Activated CD4-positive, alpha-beta T cell treated with anti-CD3 and anti-CD28 coated beads, Interleukin-2, amount 10 ng/mL, durations not matched to agents 24 days and 14 days (primary cell): Measurements from ENCODE around the gene OCA2. TPM values are rescaled to one million over a fixed set of nuclear protein-coding genes. Genes with fewer than 3 reads are reported as not detected.

ENCODE experiments used
- DNase-seq: peaks from one replicate; pipeline ENCODE4 v3.0.0; 2022
- H3K27ac Mint-ChIP-seq: one replicate; pipeline ENCODE4 v1.8.0; 2022; ENCODE audit warnings: mild to moderate bottlenecking, mixed read lengths
- H3K27me3 Mint-ChIP-seq: one replicate; pipeline ENCODE4 v1.8.0; 2022; ENCODE audit warnings: mixed read lengths
- H3K36me3 Mint-ChIP-seq: one replicate; pipeline ENCODE4 v1.8.0; 2022; ENCODE audit warnings: low read depth, mild to moderate bottlenecking, mixed read lengths
- H3K4me1 Mint-ChIP-seq: one replicate; pipeline ENCODE4 v1.8.0; 2021; ENCODE audit warnings: mixed read lengths
- H3K4me3 Mint-ChIP-seq: one replicate; pipeline ENCODE4 v1.8.0; 2022; ENCODE audit warnings: mild to moderate bottlenecking, moderate library complexity, mixed read lengths
- H3K9me3 Mint-ChIP-seq: one replicate; pipeline ENCODE4 v1.8.0; 2021; ENCODE audit warnings: mixed read lengths
- intact Hi-C: fragments of 100-400 bp; cut with micrococcal nuclease; formaldehyde crosslinking; loops from one replicate; pipeline ENCODE4 v1.15.1; 2023
- total RNA-seq: library from RNA; stranded (reverse); gene quantifications from 2 replicates; pipeline ENCODE4 v1.2.3, GENCODE V29; 2022

OCA2 gene
- total RNA-seq, 1 donor from 2014 or later, result not detected

DNA sequence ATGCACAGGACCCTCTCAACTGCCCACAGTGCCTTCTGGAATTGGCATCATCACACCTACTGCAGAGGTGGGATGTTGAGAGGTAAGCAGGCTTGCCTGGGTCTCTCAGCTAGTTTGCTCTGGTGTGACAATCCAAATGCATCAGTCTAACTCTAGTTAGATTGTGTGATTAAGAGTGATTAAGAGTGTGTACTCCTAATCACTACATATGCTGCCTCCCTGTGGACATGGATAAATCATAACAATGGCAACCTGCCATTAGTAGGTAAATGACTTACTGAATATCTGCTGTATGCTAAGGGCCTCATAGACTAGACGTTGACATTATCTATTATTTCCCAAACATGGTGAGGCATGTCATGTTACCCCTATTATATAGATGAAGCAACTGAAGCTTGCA, 342.1 kb downstream of the OCA2 start:
- H3K27ac Mint-ChIP-seq, result no peak overlapping the region
- H3K36me3 Mint-ChIP-seq, result no peaks in the 10 kb centered on the region
- DNase-seq, result peak; percentile 22
- no peak overlapping the region for H3K4me3 Mint-ChIP-seq
- H3K9me3 Mint-ChIP-seq, result no peaks in the 10 kb centered on the region
- intact Hi-C loops, result no loop called here
- H3K27me3 Mint-ChIP-seq, result no peaks in the 10 kb centered on the region
- H3K4me1 Mint-ChIP-seq, result no peaks in the 10 kb centered on the region

DNA sequence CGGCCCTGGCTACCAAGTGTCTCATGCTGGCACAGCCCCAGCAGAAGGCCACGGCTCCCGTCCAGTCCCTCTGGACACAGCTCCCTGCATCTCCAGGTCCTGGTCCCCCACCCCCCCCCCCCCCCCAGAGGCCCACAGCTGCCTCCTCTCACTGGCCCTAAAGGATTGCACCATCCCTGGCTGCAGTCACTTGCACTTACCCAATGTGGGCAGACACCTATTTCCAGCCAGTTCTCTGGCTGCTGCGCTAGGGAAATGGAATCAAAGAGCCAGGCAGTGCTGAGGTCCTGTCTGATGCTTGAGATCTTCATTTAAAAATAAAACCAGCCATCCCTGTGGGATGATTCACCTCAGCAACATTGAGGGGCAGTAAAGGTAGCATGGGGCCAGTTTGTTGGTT, 346.4 kb downstream of the OCA2 start:
- Mint-ChIP-seq H3K9me3 (no peaks in the 10 kb centered on the region), H3K36me3 (no peaks in the 10 kb centered on the region), H3K4me1 (no peaks in the 10 kb centered on the region), H3K4me3 (no peak overlapping the region), H3K27me3 (no peaks in the 10 kb centered on the region), H3K27ac (no peak overlapping the region)
- peak; percentile 8 for DNase-seq
- intact Hi-C loops, result no loop called here

DNA sequence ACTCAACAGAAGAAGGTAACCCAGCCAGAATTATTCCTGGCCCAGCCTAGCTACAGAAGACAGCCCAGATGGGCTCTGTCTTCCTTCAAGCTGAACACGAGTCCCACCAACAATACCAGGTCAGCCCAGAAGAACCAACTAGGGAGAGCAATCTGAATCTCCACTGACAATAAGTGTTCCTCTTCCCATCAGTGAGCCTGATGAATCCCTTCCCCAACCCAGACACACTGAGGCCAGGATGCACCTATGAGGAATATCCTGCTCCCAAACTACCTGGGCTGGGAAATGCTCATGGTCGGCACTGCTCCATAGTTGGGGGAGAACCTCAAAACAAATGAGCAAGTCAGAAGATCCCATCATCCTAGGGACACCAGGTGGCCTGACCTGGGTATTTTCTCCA, 351.1 kb downstream of the OCA2 start:
- intact Hi-C loops, result no loop called here
- Mint-ChIP-seq H3K9me3 (peaks cover 8% of the 10 kb centered on the region), H3K36me3 (no peaks in the 10 kb centered on the region), H3K4me3 (no peak overlapping the region), H3K27ac (no peak overlapping the region), H3K27me3 (no peaks in the 10 kb centered on the region), H3K4me1 (no peaks in the 10 kb centered on the region)
- no peak for DNase-seq

DNA sequence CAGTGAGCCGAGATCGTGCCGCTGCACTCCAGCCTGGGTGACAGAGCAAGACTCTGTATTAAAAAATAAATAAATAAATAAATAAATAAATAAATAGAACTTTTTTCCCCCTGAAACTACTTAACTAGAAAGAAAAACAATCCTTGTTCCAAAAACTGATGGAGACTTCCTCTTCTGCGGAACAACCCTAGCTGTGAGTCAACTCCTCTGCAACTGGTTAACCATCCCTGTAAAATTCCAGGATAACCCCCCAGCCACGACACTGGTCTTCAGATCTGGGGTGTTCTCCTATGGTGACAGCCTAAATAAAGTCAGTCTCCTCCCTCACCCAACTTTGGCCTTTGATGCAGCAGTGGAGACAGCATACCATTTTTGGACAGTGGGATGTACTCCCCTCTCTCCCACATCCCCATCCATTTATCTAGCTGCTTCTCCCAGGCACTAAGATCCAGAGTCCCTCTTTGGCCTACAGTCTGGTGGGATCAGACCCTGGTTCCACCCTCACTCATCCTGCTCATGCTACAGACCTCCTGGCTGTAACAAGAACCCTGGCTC, 352.6 kb downstream of the OCA2 start:
- Mint-ChIP-seq H3K9me3 (peaks cover 8% of the 10 kb centered on the region), H3K27me3 (no peaks in the 10 kb centered on the region), H3K27ac (no peak overlapping the region), H3K4me3 (no peak overlapping the region), H3K36me3 (no peaks in the 10 kb centered on the region), H3K4me1 (no peaks in the 10 kb centered on the region)
- no peak for DNase-seq
- intact Hi-C loops, result no loop called here

DNA sequence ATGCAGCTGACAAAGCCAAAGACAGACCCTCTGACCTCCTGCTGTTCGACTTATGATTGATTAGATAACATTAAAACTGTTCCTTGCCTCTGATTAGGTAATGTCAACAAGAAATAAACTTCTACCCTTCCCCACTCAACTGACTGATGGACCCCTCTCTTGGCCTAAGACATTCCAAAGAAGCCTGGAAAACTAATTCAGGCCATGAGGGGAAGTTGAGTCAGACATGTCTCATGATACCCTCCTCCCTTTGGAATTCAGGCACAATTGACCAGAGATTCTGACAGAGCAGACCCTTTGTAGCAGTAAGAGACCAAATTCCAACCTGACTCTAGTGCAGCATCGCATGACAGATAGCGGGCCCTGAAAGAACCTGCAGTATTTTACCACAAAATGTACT, 354.5 kb downstream of the OCA2 start:
- Mint-ChIP-seq H3K9me3 (peaks cover 15% of the 10 kb centered on the region), H3K4me1 (no peaks in the 10 kb centered on the region), H3K27me3 (no peaks in the 10 kb centered on the region), H3K27ac (no peak overlapping the region), H3K36me3 (no peaks in the 10 kb centered on the region), H3K4me3 (no peak overlapping the region)
- no peak for DNase-seq
- intact Hi-C loops, result no loop called here

DNA sequence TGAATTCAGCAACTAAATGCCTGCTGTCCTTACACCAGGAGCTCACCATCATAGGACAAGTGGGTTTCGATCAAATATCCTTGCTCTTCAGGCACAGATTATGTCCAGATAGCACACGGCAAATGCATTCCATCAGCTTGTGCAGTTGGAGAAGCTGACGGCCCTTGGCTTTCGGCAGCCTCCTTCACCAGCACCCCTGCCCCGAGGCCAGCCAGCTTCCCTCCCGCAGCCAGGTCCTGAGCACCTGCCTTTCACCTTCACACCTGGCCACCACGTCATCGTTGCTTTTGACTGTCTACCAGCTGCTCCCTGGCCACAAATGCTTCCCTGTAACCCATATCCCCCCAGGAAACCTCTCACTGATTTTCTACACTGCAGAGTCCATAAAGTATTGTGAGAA, 355.5 kb downstream of the OCA2 start:
- no peaks in the 10 kb centered on the region for H3K27me3 Mint-ChIP-seq
- peaks cover 17% of the 10 kb centered on the region for H3K9me3 Mint-ChIP-seq
- intact Hi-C loops, result no loop called here

DNA sequence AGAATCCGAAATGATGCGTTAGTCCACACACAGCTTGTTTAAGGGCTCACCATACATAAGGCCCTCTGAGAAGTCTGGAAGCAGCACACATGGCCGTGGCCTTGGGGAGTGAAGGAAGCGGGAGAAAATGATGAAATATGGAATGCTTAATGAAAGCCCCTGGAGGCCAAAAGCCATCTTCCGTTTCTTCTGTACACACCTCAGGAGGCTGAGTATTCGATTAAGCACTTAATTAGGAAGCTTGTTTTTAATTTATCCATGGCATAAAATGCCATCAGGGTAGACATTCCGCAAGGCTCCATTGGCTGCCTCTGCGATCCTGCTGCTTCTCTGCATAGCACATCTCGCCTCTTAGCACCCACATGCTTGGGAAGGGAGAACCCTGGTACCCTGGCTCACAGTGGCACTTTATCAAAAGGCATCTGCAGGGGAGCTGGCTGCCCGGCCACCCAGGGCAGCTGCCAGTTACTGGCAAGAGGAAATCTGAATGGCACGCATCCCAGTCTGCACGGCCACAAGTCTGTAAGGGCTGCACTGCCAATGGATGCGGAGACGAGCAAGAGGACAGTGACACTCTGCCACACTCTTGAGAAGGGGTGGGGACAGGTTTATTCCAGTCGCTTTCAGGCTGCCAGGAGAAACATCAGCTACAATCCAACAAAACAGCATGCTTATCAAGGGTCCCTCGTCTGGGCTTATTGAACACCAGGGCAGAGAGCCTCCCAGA, 356.2 kb downstream of the OCA2 start:
- Mint-ChIP-seq H3K27me3 (no peaks in the 10 kb centered on the region), H3K27ac (no peak overlapping the region), H3K36me3 (no peaks in the 10 kb centered on the region), H3K9me3 (peaks cover 17% of the 10 kb centered on the region), H3K4me1 (no peaks in the 10 kb centered on the region), H3K4me3 (no peak overlapping the region)
- no peak for DNase-seq
- intact Hi-C loops, result no loop called here

More for the DNA sequence above, 355.5 kb downstream of the OCA2 start:
- Mint-ChIP-seq H3K4me1 (no peaks in the 10 kb centered on the region), H3K36me3 (no peaks in the 10 kb centered on the region), H3K27ac (no peak overlapping the region), H3K4me3 (no peak overlapping the region)
- DNase-seq, result no peak

DNA sequence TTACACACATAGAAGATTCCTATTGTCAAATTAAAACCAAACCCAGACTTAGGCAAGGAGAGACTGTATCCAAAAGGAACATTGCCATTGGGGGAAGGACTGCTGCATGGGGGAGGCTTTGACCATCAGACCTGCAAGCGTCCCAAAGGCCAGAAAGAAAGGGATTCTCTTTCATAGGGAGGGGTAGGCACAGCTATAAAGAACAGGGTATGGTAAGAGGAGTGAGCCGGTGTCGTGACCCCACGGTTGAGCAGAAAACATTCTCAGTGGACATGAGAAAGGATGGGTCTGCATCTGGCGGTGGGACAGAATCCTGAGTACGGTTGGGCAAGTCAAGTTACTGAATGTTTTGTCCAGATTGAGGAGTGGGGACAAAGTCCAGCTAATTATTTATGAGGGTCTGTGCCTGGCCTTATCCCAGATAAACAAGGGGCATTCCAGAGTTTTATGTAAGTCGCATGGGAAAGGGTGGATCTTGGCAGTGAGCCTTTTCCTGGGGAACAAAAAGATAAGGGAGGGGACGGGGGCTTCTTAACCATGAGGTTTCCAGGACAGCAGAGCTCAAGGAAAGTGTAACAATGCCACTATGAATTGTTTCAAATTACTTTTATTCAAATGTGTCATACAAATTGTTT, 357.8 kb downstream of the OCA2 start:
- peaks cover 24% of the 10 kb centered on the region for H3K9me3 Mint-ChIP-seq
- intact Hi-C loops, result no loop called here
- no peaks in the 10 kb centered on the region for H3K36me3 Mint-ChIP-seq
- no peak overlapping the region for H3K4me3 Mint-ChIP-seq
- H3K27ac Mint-ChIP-seq, result no peak overlapping the region
- no peaks in the 10 kb centered on the region for H3K4me1 Mint-ChIP-seq
- DNase-seq, result peak; percentile 27
- no peaks in the 10 kb centered on the region for H3K27me3 Mint-ChIP-seq

DNA sequence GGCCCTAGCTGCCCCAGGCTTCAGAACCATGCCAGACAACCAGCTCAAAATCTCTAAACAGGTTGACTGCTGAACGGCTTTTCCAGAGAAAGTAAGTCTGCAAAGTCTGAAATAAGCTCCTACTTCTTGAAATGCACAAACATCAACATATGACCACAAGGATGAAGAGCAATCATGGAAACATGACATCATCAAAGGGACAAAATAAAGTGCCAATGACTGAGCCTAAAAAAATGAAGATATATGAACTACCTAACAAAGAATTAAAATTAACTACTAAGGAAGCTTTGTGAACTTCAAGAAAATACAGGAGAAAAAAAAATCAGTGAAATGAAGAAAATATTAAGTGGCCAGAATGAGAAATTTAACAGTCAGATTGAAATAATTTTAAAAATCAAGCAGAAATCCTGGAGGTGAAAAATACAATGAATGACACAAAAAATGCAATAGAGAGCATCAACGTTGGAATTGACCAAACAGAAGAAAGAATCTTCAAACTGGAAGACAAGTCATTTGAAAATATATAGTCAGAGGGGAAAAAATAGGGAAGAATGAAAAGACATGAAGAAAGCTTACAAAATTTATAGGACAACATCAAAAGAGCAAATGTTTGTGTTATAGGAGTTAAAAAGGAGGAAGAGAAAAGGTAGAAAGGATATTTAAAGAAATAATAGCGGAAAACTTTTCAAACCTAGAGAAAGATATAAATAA, 364.2 kb downstream of the OCA2 start:
- H3K9me3 Mint-ChIP-seq, result peaks cover 30% of the 10 kb centered on the region
- no peaks in the 10 kb centered on the region for H3K36me3 Mint-ChIP-seq
- no peak overlapping the region for H3K4me3 Mint-ChIP-seq
- no peaks in the 10 kb centered on the region for H3K27me3 Mint-ChIP-seq
- DNase-seq, result no peak
- no peak overlapping the region for H3K27ac Mint-ChIP-seq
- no peaks in the 10 kb centered on the region for H3K4me1 Mint-ChIP-seq
- intact Hi-C loops, result no loop called here

DNA sequence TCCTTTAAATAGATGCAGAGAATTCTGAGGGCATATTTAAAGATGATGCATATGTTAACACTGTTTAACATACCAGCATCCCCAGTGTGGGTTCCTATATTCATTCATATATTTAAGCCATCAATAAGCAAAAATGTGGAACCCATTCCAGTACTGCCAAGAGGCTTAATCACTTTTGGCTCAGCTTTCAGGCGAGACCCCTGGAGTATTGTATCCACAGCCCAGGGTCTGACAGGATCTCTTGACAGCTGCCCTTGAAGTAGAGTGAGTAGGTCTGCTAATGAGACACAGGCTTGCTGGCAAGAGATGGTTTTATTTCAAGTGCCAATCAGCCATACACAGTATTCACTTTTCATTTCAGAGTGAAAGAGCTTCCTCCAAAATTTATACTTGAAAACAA, 367.3 kb downstream of the OCA2 start:
- no peaks in the 10 kb centered on the region for H3K36me3 Mint-ChIP-seq

DNA sequence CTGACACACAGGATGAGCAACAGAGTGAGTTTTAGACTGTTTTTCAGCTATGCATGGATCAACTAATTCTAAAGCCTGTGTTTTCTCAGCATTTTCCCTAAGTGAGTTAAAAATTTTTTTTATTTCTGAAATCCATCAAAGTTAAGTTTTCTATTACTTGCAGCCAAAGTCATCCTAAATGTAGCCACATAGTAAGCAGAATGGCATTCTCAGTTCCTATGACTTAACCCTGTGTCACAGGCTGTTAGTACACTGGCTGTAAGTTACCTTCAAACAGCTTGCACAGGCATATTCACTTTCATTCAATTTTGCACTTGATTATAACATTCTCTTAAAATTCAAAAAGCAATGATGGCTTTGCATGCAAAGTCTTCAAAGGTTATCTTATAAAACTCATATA, 368.2 kb downstream of the OCA2 start:
- no peaks in the 10 kb centered on the region for H3K4me1 Mint-ChIP-seq
- intact Hi-C loops, result no loop called here
- H3K9me3 Mint-ChIP-seq, result peaks cover 22% of the 10 kb centered on the region
- DNase-seq, result no peak
- no peak overlapping the region for H3K4me3 Mint-ChIP-seq
- H3K27me3 Mint-ChIP-seq, result no peaks in the 10 kb centered on the region
- no peaks in the 10 kb centered on the region for H3K36me3 Mint-ChIP-seq
- no peak overlapping the region for H3K27ac Mint-ChIP-seq

More for the DNA sequence above, 367.3 kb downstream of the OCA2 start:
- Mint-ChIP-seq H3K9me3 (peaks cover 22% of the 10 kb centered on the region), H3K4me1 (no peaks in the 10 kb centered on the region), H3K27ac (no peak overlapping the region), H3K4me3 (no peak overlapping the region), H3K27me3 (no peaks in the 10 kb centered on the region)
- DNase-seq, result no peak
- intact Hi-C loops, result no loop called here

DNA sequence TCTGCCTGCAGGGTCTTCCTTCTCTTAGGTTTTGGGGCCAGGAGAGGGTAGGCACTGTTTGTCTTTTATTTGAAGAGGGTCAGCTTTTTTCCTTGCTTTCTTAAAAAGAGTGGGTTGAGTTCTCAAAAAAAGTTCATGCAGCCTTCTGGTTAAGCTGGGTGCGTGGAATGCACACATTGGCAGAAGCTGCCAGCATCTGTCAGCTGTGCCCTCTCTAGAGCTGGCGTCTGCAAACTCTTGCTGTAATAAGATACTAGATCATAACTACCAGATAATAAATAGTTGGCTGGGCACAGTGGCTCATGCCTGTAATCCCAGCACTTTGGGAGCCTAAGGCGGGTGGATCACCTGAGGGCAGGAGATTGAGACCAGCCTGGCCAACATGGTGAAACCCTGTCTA, 373.4 kb downstream of the OCA2 start:
- H3K27ac Mint-ChIP-seq, result no peak overlapping the region

DNA sequence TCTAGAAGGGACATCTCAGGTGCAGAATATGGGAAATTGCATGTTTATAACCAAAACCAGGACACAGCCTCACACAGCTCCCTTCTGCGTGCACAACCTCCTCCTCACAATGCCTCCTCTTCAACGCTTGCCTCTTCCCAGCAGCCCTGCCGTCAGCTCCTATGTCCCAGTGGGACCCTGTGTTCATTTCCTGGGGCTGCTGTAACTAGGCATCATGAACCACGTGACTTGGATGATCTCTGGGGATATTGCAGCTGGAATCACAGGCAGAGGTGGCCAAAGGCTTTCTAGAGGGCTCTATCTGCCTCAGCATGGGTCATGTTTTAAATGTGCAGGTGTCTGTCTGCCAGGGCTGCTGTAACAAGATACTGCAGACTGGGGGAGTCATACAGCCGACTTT, 375.3 kb downstream of the OCA2 start:
- no peaks in the 10 kb centered on the region for H3K4me1 Mint-ChIP-seq

More for the DNA sequence above, 373.4 kb downstream of the OCA2 start:
- no peak for DNase-seq
- no peaks in the 10 kb centered on the region for H3K27me3 Mint-ChIP-seq
- no peaks in the 10 kb centered on the region for H3K36me3 Mint-ChIP-seq
- H3K9me3 Mint-ChIP-seq, result peaks cover 7% of the 10 kb centered on the region
- no peaks in the 10 kb centered on the region for H3K4me1 Mint-ChIP-seq
- no peak overlapping the region for H3K4me3 Mint-ChIP-seq
- intact Hi-C loops, result no loop called here

DNA sequence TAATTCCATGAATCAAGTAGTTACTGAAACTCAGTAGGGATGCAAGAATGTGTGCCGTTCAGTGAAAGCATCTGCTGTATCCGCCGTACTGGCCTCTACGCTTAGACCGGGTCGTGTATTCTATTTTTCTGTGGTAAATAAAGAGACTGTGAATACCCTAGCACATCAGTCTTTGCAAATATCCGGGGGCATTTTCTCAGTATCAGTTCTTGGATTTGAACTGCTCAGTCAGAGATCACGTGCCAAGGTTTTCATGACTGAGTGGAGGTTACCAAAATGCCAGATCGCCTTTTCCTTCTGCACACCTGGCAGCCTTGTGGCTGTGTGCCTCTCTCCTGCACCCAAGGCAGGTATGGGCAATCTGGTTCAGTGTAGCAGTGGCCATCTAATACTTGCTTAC, 377.0 kb downstream of the OCA2 start:
- Mint-ChIP-seq H3K9me3 (peaks cover 10% of the 10 kb centered on the region), H3K4me3 (no peak overlapping the region), H3K27me3 (no peaks in the 10 kb centered on the region), H3K27ac (no peak overlapping the region), H3K36me3 (no peaks in the 10 kb centered on the region), H3K4me1 (no peaks in the 10 kb centered on the region)
- DNase-seq, result no peak
- intact Hi-C loops, result no loop called here

More for the DNA sequence above, 375.3 kb downstream of the OCA2 start:
- H3K27me3 Mint-ChIP-seq, result no peaks in the 10 kb centered on the region
- no peaks in the 10 kb centered on the region for H3K36me3 Mint-ChIP-seq
- DNase-seq, result no peak
- intact Hi-C loops, result no loop called here
- H3K4me3 Mint-ChIP-seq, result no peak overlapping the region
- peaks cover 3% of the 10 kb centered on the region for H3K9me3 Mint-ChIP-seq
- H3K27ac Mint-ChIP-seq, result no peak overlapping the region
